ENCODE data around the gene MYBBP1A. TPM values are rescaled to one million over a fixed set of nuclear protein-coding genes. Genes with fewer than 3 reads are reported as not detected.

The MYBBP1A gene
- total and polyA plus RNA-seq, 2 of the 13 experiments (the other 11 are each of a cell fraction or from before 2014, with no cell fraction given), result 18.6 to 54.8 TPM

- TF ChIP-seq ZGPAT (CRISPR knock-in tag; IDR thresholded peaks at IDR 0.05) (peak; percentile 85), ZNF382 (CRISPR knock-in tag; IDR thresholded peaks at IDR 0.05; ENCODE audit: borderline replicate concordance) (no peak), NFAT5 (CRISPR knock-in tag; IDR thresholded peaks at IDR 0.05) (peak; percentile 43; the same call in 1 of the 2 replicates), BCL6 (CRISPR knock-in tag; IDR thresholded peaks at IDR 0.05) (no peak), HNF4A (CRISPR knock-in tag; IDR thresholded peaks at IDR 0.05) (no peak), KLF15 (CRISPR knock-in tag; IDR thresholded peaks at IDR 0.05; ENCODE audit: borderline replicate concordance) (peak; percentile 87; the same call in 1 of the 2 replicates), ZNF530 (CRISPR knock-in tag; IDR thresholded peaks at IDR 0.05; ENCODE audit: low read depth) (no peak), ZNF317 (CRISPR knock-in tag; IDR thresholded peaks at IDR 0.05) (peak; percentile 89), MAZ (IDR thresholded peaks at IDR 0.05; ENCODE audit: borderline replicate concordance, low read depth, low read length) (peak; percentile 82), MAZ (CRISPR knock-in tag; IDR thresholded peaks at IDR 0.05; ENCODE audit: low read depth) (peak; percentile 83), PATZ1 (CRISPR knock-in tag; IDR thresholded peaks at IDR 0.05) (0 out of 2 replicates have a peak, but pooled peaks have one; percentile 54), ZNF276 (CRISPR knock-in tag; IDR thresholded peaks at IDR 0.05; ENCODE audit: low read depth) (0 out of 2 replicates have a peak, but pooled peaks have one; percentile 65), CREB3 (CRISPR knock-in tag; IDR thresholded peaks at IDR 0.05) (peak; percentile 84), ZNF841 (CRISPR knock-in tag; IDR thresholded peaks at IDR 0.05; ENCODE audit: borderline replicate concordance) (no peak), MYPOP (CRISPR knock-in tag; IDR thresholded peaks at IDR 0.05) (peak; percentile 71; the same call in 1 of the 2 replicates)
These were observed at the start of gene MYBBP1A (continued) for GRCh38 chr17:4554997-4555799.
